OCI-LY3 (cell line): ENCODE data around the gene AHDC1.

Source experiments
- H2AFZ ChIP-seq: fragments of 200-600, 300-600 bp; shearing (Covaris generic); 2 replicates; pipeline ENCODE4 v1.6.0; 2014; ENCODE audit warnings: antibody characterized with exemption, low read depth, low read length
- H3K27ac ChIP-seq: fragments of 200-600, 300-600 bp; sonication (generic); 2 replicates; pipeline ENCODE4 v1.5.1; 2014; ENCODE audit warnings: mild to moderate bottlenecking, low read length, moderate library complexity, mixed read lengths
- H3K27me3 ChIP-seq: fragments of 200-600, 300-600 bp; sonication (generic); 2 replicates; pipeline ENCODE4 v1.6.1; 2014; ENCODE audit warnings: low read depth, low read length, mixed read lengths
- H3K36me3 ChIP-seq: fragments of 200-600, 300-600 bp; sonication (generic); replicated peaks from 2 replicates; pipeline ENCODE3; 2014; ENCODE audit warnings: low read depth, low read length, mixed read lengths
- H3K4me1 ChIP-seq: fragments of 300-600, 200-600 bp; sonication (generic); 2 replicates; pipeline ENCODE4 v1.6.1; 2014; ENCODE audit warnings: low read length, mixed read lengths
- H3K4me2 ChIP-seq: fragments of 200-600, 300-600 bp; sonication (generic); 2 replicates; pipeline ENCODE4 v1.6.1; 2014; ENCODE audit warnings: low read length, mixed read lengths
- H3K4me3 ChIP-seq: fragments of 300-600, 200-600 bp; sonication (generic); 2 replicates; pipeline ENCODE4 v1.5.1; 2014; ENCODE audit warnings: antibody characterized with exemption, mild to moderate bottlenecking, low read length, moderate library complexity
- H3K79me2 ChIP-seq: fragments of 300-600, 200-600 bp; shearing (Covaris generic); 2 replicates; pipeline ENCODE4 v1.6.1; 2014; ENCODE audit warnings: mild to moderate bottlenecking, low read length, mixed read lengths
- H3K9ac ChIP-seq: fragments of 300-600, 200-600 bp; shearing (Covaris generic); 2 replicates; pipeline ENCODE4 v1.6.0; 2014; ENCODE audit warnings: mild to moderate bottlenecking, low read length, moderate library complexity
- H3K9me3 ChIP-seq: fragments of 200-600, 300-600 bp; shearing (Covaris generic); 2 replicates; pipeline ENCODE4 v1.6.1; 2014; ENCODE audit warnings: low read length, mixed read lengths; ENCODE audit not compliant: insufficient read depth
- H4K20me1 ChIP-seq: fragments of 200-600, 300-600 bp; sonication (generic); 2 replicates; pipeline ENCODE4 v1.6.1; 2016; ENCODE audit warnings: low read length, mixed read lengths; ENCODE audit not compliant: insufficient read depth
- EZH2phosphoT487 ChIP-seq: fragments of 200-600 bp; shearing (Covaris generic); IDR thresholded peaks from 2 replicates; pipeline ENCODE4 v1.6.1; 2018; ENCODE audit warnings: antibody characterized with exemption, mixed run types, low read depth
- TF ChIP-seq, protein P1 (sequence below): fragments of 200-600, 300-600 bp; sonication (generic); IDR thresholded peaks from 2 replicates; pipeline ENCODE4 v1.5.1; 2014; ENCODE audit warnings: antibody characterized with exemption, low read length, low read depth

Gene AHDC1

DNA sequence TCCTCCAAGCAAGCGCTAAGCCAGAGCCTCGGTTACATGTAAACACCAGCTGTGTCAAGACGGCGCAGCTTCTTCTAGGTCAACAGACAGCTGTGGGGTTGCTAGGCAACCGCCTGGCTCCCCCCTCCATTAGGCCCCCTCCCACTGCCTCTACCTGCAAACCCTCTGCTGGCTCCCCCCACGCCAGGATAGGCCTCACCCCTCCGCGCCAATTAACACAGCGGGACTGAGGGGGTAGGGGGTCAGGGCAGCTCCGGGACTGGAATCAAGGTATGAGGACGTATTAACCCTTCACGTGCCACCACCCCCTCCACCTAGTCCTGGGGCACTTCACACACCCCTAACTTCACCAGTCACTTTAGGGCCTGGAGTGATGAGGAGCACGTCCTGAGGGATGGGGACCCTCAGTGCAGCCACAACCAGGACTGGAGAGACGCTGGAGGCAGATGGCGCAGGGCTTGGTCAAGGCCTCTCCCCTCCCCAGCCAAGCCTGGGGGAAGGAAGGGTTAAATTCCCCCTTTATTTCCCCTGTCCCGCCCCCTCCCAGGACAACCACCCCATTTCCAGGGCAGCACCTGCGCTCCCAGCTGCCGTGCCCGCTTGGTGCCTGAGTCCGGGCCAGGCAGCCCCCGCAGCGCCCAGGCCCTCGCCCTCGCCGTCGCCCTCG lies 76.6 kb downstream of the AHDC1 start:
- Histone ChIP-seq H3K4me1 (peaks cover 18% of the 10 kb centered on the region), H3K9ac (peak overlapping the region; percentile 39; the same call in 1 of the 2 replicates), H3K4me2 (peak overlapping the region; percentile 98), H3K4me3 (peak overlapping the region; percentile 76), H3K36me3 (no peaks in the 10 kb centered on the region), H3K27me3 (peaks cover 5% of the 10 kb centered on the region; the same call in 1 of the 2 replicates), H4K20me1 (no peaks in the 10 kb centered on the region), H3K27ac (no peak overlapping the region), H3K79me2 (no peaks in the 10 kb centered on the region), H3K9me3 (no peaks in the 10 kb centered on the region), H2AFZ (peak overlapping the region; percentile 60; the same call in 1 of the 2 replicates)
- TF ChIP-seq EZH2phosphoT487 = no peak
- TF ChIP-seq, protein P1, sequence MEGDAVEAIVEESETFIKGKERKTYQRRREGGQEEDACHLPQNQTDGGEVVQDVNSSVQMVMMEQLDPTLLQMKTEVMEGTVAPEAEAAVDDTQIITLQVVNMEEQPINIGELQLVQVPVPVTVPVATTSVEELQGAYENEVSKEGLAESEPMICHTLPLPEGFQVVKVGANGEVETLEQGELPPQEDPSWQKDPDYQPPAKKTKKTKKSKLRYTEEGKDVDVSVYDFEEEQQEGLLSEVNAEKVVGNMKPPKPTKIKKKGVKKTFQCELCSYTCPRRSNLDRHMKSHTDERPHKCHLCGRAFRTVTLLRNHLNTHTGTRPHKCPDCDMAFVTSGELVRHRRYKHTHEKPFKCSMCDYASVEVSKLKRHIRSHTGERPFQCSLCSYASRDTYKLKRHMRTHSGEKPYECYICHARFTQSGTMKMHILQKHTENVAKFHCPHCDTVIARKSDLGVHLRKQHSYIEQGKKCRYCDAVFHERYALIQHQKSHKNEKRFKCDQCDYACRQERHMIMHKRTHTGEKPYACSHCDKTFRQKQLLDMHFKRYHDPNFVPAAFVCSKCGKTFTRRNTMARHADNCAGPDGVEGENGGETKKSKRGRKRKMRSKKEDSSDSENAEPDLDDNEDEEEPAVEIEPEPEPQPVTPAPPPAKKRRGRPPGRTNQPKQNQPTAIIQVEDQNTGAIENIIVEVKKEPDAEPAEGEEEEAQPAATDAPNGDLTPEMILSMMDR = no peak

DNA sequence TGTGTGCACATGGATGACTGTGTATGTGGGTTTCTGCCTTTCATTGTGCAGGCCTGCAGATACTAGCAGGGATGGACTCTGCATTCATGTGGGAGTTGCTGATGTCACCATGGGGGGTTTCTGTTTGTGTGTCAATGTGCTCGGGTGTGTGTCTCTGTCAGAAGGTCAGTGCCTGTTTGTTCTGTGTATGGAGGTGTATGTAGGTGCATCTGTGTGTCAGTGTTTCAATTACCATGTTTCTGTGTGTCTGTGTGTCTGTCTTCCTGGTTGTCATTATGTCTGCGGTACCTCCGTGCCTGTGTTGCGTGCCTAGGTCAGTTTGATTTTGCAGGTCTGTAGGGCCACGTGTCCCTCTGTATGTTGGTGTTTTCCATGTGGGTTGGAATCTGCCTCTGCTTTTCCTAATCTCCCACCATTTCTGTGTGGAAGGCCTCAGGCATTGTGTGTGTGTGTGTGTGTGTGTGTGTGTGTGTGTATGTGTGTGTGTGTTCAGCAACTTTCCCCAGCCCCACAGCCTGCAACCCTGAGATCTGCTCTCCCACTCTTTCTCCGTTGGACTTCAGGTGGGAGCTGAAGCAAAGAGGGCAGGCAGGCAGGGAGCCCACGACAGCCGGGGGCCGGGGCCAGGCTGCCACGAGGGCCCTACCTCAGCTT lies 77.2 kb downstream of the AHDC1 start:
- Histone ChIP-seq H3K27ac (no peak overlapping the region), H3K4me2 (no peak overlapping the region), H3K9ac (no peak overlapping the region), H3K36me3 (no peaks in the 10 kb centered on the region), H2AFZ (no peak overlapping the region), H4K20me1 (no peaks in the 10 kb centered on the region), H3K4me1 (peaks cover 18% of the 10 kb centered on the region), H3K79me2 (no peaks in the 10 kb centered on the region), H3K4me3 (no peak overlapping the region), H3K9me3 (no peaks in the 10 kb centered on the region), H3K27me3 (peaks cover 5% of the 10 kb centered on the region; the same call in 1 of the 2 replicates)
- TF ChIP-seq, protein P1 = no peak
- no peak for TF ChIP-seq EZH2phosphoT487

DNA sequence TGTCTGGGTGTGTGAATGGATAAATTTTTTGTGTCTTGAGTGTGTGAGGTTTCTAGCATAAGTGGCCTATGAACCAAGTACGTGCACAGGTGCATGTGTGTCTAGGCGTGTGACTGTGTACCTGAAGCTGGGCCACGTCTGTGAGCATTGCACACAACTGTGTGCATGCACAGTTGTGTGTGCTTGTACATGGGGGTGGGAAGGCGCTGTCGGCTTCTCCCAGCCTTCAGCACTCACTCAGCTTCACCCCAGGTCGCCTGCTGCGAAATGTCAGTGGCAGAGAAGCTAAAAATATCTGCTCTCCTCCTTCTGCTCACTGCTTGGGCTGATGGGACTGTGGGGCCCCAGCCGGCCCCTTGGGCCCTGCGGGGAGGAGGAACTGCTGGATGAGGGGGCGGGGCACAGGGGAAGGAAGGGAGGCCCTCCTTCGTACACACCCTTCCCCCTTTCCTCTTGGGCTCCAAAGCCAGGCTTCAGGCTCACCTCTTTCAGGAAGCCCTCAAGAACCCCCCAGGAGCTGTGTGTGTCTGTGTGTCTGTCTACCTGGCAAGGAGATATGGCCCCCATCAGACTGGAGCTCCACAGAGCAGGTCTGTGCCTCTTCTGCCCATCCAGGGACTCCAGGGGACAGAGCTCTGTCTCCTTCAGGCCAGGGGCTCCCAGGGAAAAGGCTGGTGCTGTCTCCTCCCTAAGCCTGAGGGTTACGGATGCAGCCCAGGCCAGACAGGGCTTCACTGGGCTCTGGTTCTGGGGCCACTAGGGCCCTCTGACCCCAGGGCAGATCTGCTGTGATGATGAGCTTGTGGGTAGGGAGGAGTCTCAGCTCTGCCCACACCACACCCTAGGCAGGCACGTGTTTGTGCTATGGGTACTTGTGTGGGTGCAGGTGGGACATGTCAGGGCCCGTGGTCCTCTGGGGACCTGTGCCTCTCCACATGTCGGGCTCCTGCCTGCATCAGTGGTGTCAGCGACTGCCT lies 78.4 kb downstream of the AHDC1 start:
- no peaks in the 10 kb centered on the region for H3K36me3 ChIP-seq
- H3K79me2 ChIP-seq = no peaks in the 10 kb centered on the region
- H2AFZ ChIP-seq = no peak overlapping the region
- no peak overlapping the region for H3K9ac ChIP-seq
- H3K4me1 ChIP-seq = peaks cover 18% of the 10 kb centered on the region
- no peak for TF ChIP-seq EZH2phosphoT487
- TF ChIP-seq, protein P1 = no peak
- no peaks in the 10 kb centered on the region for H4K20me1 ChIP-seq
- peak overlapping the region; percentile 22; the same call in 1 of the 2 replicates for H3K4me2 ChIP-seq
- no peak overlapping the region for H3K27ac ChIP-seq
- no peaks in the 10 kb centered on the region for H3K9me3 ChIP-seq
- peaks cover 5% of the 10 kb centered on the region; the same call in 1 of the 2 replicates for H3K27me3 ChIP-seq
- no peak overlapping the region for H3K4me3 ChIP-seq
